OCI-LY7 (cell line): ENCODE results near the gene MEGF6. TPM values are rescaled to one million over a fixed set of nuclear protein-coding genes. Genes with fewer than 3 reads are reported as not detected.

Experiments
- BruUV-seq: library from RNA; stranded (reverse); fragments of 400-500 nt; replicated peaks from 2 replicates; lab custom pipeline; 2021; lab: Mats Ljungman, UMichigan
- CTCF ChIA-PET: fragments of 300-600 bp; sonication (Branson Sonifier 250); formaldehyde crosslinking; loops from one replicate; lab custom pipeline; 2022; ENCODE audit warnings: antibody characterized with exemption; ENCODE audit not compliant: unreplicated experiment; lab: Charles Lee
- POLR2A ChIA-PET: fragments of 300-600 bp; sonication (Branson Sonifier 250); formaldehyde crosslinking; loops from one replicate; lab custom pipeline; 2022; ENCODE audit warnings: antibody characterized with exemption; lab: Charles Lee
- DNase-seq: peaks from one replicate; pipeline ENCODE4 v3.0.0-alpha.2; 2015; ENCODE audit warnings: low spot score
- H2AFZ ChIP-seq: fragments of 200-600 bp; sonication (generic), shearing (Covaris generic); 2 replicates; pipeline ENCODE4 v1.6.1; 2014; ENCODE audit warnings: mild to moderate bottlenecking, antibody characterized with exemption, low read length, moderate library complexity
- H3K27ac ChIP-seq: fragments of 200-600 bp; sonication (generic); 2 replicates; pipeline ENCODE4 v1.5.1; 2014; ENCODE audit warnings: mixed run types, low read depth, mild to moderate bottlenecking, moderate library complexity, low read length, inconsistent platforms; ENCODE audit not compliant: poor library complexity, severe bottlenecking
- H3K36me3 ChIP-seq: fragments of 200-600 bp; sonication (generic); 2 replicates; pipeline ENCODE4 v1.6.1; 2014; ENCODE audit warnings: mild to moderate bottlenecking, antibody characterized with exemption, low read length, moderate library complexity, mixed read lengths; ENCODE audit not compliant: insufficient read depth
- H3K4me1 ChIP-seq: fragments of 200-600 bp; sonication (generic); 2 replicates; pipeline ENCODE4 v1.5.1; 2014; ENCODE audit warnings: mild to moderate bottlenecking, low read length; ENCODE audit not compliant: insufficient read depth, poor library complexity, severe bottlenecking
- H3K4me2 ChIP-seq: fragments of 200-600 bp; sonication (generic); 2 replicates; pipeline ENCODE4 v1.6.1; 2014; ENCODE audit warnings: mild to moderate bottlenecking, low read length
- H3K4me3 ChIP-seq: fragments of 200-600 bp; sonication (generic); 2 replicates; pipeline ENCODE4 v1.5.1; 2014; ENCODE audit warnings: mild to moderate bottlenecking, low read depth, low read length; ENCODE audit not compliant: poor library complexity, severe bottlenecking
- H3K79me2 ChIP-seq: fragments of 200-600 bp; sonication (generic); 2 replicates; pipeline ENCODE4 v1.6.1; 2016; ENCODE audit warnings: low read depth, mild to moderate bottlenecking, low read length, moderate library complexity, mixed read lengths; ENCODE audit not compliant: insufficient read depth
- H3K9me2 ChIP-seq: fragments of 200-600 bp; sonication (generic); 2 replicates; pipeline ENCODE4 v1.6.1; 2016; ENCODE audit warnings: mild to moderate bottlenecking, low read length, mixed read lengths; ENCODE audit not compliant: insufficient read depth
- H3K9me3 ChIP-seq: fragments of 200-600 bp; sonication (generic); 2 replicates; pipeline ENCODE4 v1.6.1; 2014; ENCODE audit warnings: mild to moderate bottlenecking, mixed run types, low read length, mixed read lengths
- H4K20me1 ChIP-seq: fragments of 200-600 bp; sonication (generic); 2 replicates; pipeline ENCODE4 v1.6.1; 2014; ENCODE audit warnings: mild to moderate bottlenecking, antibody characterized with exemption, low read length, moderate library complexity, mixed read lengths; ENCODE audit not compliant: insufficient read depth
- EZH2phosphoT487 ChIP-seq: fragments of 200-600 bp; sonication (generic); IDR thresholded peaks from 2 replicates; pipeline ENCODE4 v1.6.1; 2018; ENCODE audit warnings: low read depth, borderline replicate concordance, mild to moderate bottlenecking, mixed run types, antibody characterized with exemption, low read length, moderate library complexity, mixed read lengths
- intact Hi-C: fragments of 100-400 bp; cut with micrococcal nuclease; formaldehyde crosslinking; loops from one replicate; pipeline ENCODE4 v1.10.0; 2022; ENCODE audit not compliant: unreplicated experiment
- total RNA-seq, 2 experiments: library from RNA; depleted of rRNA in 1 of 2; stranded (reverse); fragments of >200 nt in 1 of 2; shearing (Covaris generic) in 1 of 2; gene quantifications; 2 replicates each; pipeline ENCODE4 v1.2.3, GENCODE V29; 2014 to 2022
- TF ChIP-seq, protein P1 (sequence below): fragments of 200-600 bp; sonication (generic); conservative IDR thresholded peaks from 2 replicates; pipeline ENCODE4 v1.5.1; 2014; ENCODE audit warnings: mild to moderate bottlenecking, antibody characterized with exemption, low read length, moderate library complexity, mixed read lengths

The MEGF6 gene
- total RNA-seq, 2 experiments from 2014 or later, result 0.15 to 0.32 TPM

- no peak overlapping the region for H3K4me3 ChIP-seq
- ChIA-PET POLR2A (no interaction called here), CTCF (no interaction called here)
- TF ChIP-seq, protein P1, sequence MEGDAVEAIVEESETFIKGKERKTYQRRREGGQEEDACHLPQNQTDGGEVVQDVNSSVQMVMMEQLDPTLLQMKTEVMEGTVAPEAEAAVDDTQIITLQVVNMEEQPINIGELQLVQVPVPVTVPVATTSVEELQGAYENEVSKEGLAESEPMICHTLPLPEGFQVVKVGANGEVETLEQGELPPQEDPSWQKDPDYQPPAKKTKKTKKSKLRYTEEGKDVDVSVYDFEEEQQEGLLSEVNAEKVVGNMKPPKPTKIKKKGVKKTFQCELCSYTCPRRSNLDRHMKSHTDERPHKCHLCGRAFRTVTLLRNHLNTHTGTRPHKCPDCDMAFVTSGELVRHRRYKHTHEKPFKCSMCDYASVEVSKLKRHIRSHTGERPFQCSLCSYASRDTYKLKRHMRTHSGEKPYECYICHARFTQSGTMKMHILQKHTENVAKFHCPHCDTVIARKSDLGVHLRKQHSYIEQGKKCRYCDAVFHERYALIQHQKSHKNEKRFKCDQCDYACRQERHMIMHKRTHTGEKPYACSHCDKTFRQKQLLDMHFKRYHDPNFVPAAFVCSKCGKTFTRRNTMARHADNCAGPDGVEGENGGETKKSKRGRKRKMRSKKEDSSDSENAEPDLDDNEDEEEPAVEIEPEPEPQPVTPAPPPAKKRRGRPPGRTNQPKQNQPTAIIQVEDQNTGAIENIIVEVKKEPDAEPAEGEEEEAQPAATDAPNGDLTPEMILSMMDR, result no peak
- TF ChIP-seq EZH2phosphoT487, result no peak
- DNase-seq, result no peak
- intact Hi-C loops, result no loop called here
- no peaks in the 10 kb centered on the region for H3K9me2 ChIP-seq
- no peaks in the 10 kb centered on the region for H4K20me1 ChIP-seq
- no peaks in the 10 kb centered on the region for H3K4me1 ChIP-seq
- H3K9me3 ChIP-seq, result no peaks in the 10 kb centered on the region
- H3K27ac ChIP-seq, result no peak overlapping the region
- H2AFZ ChIP-seq, result no peak overlapping the region
- BruUV-seq, result no TSS peak
- H3K79me2 ChIP-seq, result no peaks in the 10 kb centered on the region
- H3K4me2 ChIP-seq, result no peak overlapping the region
- H3K36me3 ChIP-seq, result no peaks in the 10 kb centered on the region
These were observed 100.0 kb downstream of the MEGF6 start for GRCh38 chr1:3511306-3511705.

DNA sequence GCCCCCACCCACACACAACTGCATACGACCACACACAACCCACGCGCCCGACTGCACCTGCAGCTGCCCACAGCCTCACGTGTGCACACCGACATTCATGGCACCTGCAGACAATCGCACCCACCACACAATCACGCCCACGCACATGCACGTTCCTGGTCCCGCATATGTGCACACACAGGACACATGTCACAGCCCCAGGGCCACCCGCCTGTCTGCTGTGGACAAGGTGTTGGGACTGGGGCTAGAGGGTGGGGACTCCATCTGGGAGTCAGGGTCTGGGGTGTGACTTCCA lies 100.4 kb downstream of the MEGF6 start:
- no peaks in the 10 kb centered on the region for H3K9me2 ChIP-seq
- ChIA-PET POLR2A (no interaction called here), CTCF (no interaction called here)
- H4K20me1 ChIP-seq, result no peaks in the 10 kb centered on the region
- DNase-seq, result no peak
- H3K27ac ChIP-seq, result no peak overlapping the region
- H3K4me3 ChIP-seq, result no peak overlapping the region
- intact Hi-C loops, result no loop called here
- BruUV-seq, result no TSS peak
- H3K9me3 ChIP-seq, result no peaks in the 10 kb centered on the region
- TF ChIP-seq, protein P1, result no peak
- no peak for TF ChIP-seq EZH2phosphoT487
- H3K79me2 ChIP-seq, result no peaks in the 10 kb centered on the region
- H3K4me1 ChIP-seq, result no peaks in the 10 kb centered on the region
- no peak overlapping the region for H3K4me2 ChIP-seq
- no peak overlapping the region for H2AFZ ChIP-seq
- H3K36me3 ChIP-seq, result no peaks in the 10 kb centered on the region

DNA sequence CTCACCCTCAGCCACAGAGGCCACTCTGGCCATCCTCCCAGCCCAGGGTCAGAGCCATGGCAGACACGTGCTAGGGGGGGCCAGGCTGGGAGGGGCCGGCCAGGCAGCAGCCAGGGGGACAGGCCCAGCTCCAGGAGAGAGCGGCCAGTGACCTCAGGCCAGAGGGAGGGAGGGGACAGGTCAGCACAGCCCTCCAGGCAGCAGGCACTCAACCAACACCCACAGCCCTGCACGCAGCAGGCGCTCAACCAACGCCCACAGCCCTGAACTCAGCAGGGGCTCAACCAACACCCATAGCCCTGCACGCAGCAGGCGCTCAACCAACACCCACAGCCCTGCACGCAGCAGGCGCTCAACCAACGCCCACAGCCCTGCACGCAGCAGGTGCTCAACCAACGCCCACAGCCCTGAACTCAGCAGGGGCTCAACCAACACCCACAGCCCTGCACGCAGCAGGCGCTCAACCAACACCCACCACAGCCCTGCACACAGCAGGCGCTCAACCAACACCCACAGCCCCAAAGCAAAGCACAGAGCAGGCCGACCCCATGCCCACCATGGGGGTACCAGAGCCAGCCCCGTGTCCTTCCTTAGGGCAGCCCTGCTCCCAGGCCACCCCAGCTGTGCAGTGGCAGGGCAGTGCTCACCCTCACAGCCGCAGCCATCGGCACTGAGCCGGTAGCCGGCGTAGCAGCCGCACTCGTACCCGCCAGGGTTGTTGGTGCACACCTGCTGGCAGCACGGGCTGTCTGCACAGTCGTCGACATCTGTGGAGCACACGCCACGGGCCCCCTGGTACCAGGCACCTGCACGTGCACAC lies 101.0 kb downstream of the MEGF6 start:
- no peak overlapping the region for H2AFZ ChIP-seq
- H3K36me3 ChIP-seq, result no peaks in the 10 kb centered on the region
- intact Hi-C loops, result no loop called here
- no peak for DNase-seq
- BruUV-seq, result no TSS peak
- H3K27ac ChIP-seq, result no peak overlapping the region
- no peaks in the 10 kb centered on the region for H3K79me2 ChIP-seq
- CTCF ChIA-PET, result no interaction called here
- TF ChIP-seq, protein P1, result no peak
- TF ChIP-seq EZH2phosphoT487, result no peak
- no peak overlapping the region for H3K4me2 ChIP-seq
- H3K4me1 ChIP-seq, result no peaks in the 10 kb centered on the region
- no peaks in the 10 kb centered on the region for H3K9me2 ChIP-seq
- no peak overlapping the region for H3K4me3 ChIP-seq
- no peaks in the 10 kb centered on the region for H3K9me3 ChIP-seq
- H4K20me1 ChIP-seq, result no peaks in the 10 kb centered on the region
- POLR2A ChIA-PET, result no interaction called here
